Smooth muscle cell (in vitro differentiated cells): Measurements from ENCODE around the gene MOSPD3. TPM values are rescaled to one million over a fixed set of nuclear protein-coding genes. Genes with fewer than 3 reads are reported as not detected.

Experiments used
- DNase-seq: peaks from one replicate; lab custom pipeline; 2025; ENCODE audit not compliant: unreplicated experiment; lab: John Stamatoyannopoulos, UW
- H2AFZ ChIP-seq: fragments of 200-600 bp; sonication (generic); 2 replicates; pipeline ENCODE4 v1.6.0; 2016; ENCODE audit warnings: antibody characterized with exemption, low read depth, mild to moderate bottlenecking
- H3F3A ChIP-seq: fragments of 200-600 bp; sonication (generic); 2 replicates; pipeline ENCODE4 v1.6.0; 2017; ENCODE audit warnings: antibody characterized with exemption, low read depth
- H3K27ac ChIP-seq: fragments of 200-600 bp; sonication (generic); 2 replicates; pipeline ENCODE4 v1.5.1; 2016; ENCODE audit warnings: low read depth, mild to moderate bottlenecking
- H3K27me3 ChIP-seq: fragments of 200-600 bp; sonication (generic); 2 replicates; pipeline ENCODE4 v1.6.1; 2016; ENCODE audit warnings: low read depth, mild to moderate bottlenecking
- H3K36me3 ChIP-seq: fragments of 200-600 bp; sonication (generic); 2 replicates; pipeline ENCODE4 v1.5.1; 2016; ENCODE audit warnings: low read depth
- H3K4me1 ChIP-seq: fragments of 200-600 bp; sonication (generic); 2 replicates; pipeline ENCODE4 v1.5.1; 2016; ENCODE audit warnings: low read depth
- H3K4me2 ChIP-seq: fragments of 200-600 bp; sonication (generic); 2 replicates; pipeline ENCODE4 v1.6.0; 2016; ENCODE audit warnings: mild to moderate bottlenecking
- H3K4me3 ChIP-seq: fragments of 200-600 bp; sonication (generic); 2 replicates; pipeline ENCODE4 v1.5.1; 2016; ENCODE audit warnings: mild to moderate bottlenecking
- H3K79me2 ChIP-seq: fragments of 200-600 bp; sonication (generic); 2 replicates; pipeline ENCODE4 v1.6.0; 2016; ENCODE audit warnings: low read depth, mild to moderate bottlenecking
- H3K9ac ChIP-seq: fragments of 200-600 bp; sonication (generic); 2 replicates; pipeline ENCODE4 v1.6.0; 2016; ENCODE audit warnings: low read depth
- H3K9me3 ChIP-seq: fragments of 200-600 bp; sonication (generic); replicated peaks from 2 replicates; pipeline ENCODE4 v1.5.1; 2016; ENCODE audit warnings: low read depth
- H4K20me1 ChIP-seq: fragments of 200-600 bp; sonication (generic); 2 replicates; pipeline ENCODE4 v1.6.0; 2016; ENCODE audit warnings: low read depth
- CTCF ChIP-seq: fragments of 200-600 bp; sonication (generic); IDR thresholded peaks from 2 replicates; pipeline ENCODE4 v1.5.1; 2017; ENCODE audit warnings: borderline replicate concordance, mild to moderate bottlenecking, antibody characterized with exemption; ENCODE audit not compliant: insufficient read depth, poor library complexity, severe bottlenecking
- WGBS: methylation state at CpG from one replicate; pipeline ENCODE4 v1.1.7; 2016; ENCODE audit warnings: low lambda C conversion rate; 5-methylcytosine and 5-hydroxymethylcytosine counted together
- polyA plus RNA-seq: library from polyadenylated mRNA; unstranded; fragments of >200 nt; fragmentation: Nextera tagmentation; extraction: Ambion mirVana; gene quantifications from 2 replicates; pipeline ENCODE4 v1.2.1, GENCODE V29; 2016
- total RNA-seq: library from RNA; depleted of rRNA; stranded (reverse); fragments of >200 nt; gene quantifications from 2 replicates; pipeline ENCODE4 v1.2.3, GENCODE V29; 2014

The MOSPD3 gene
- total and polyA plus RNA-seq, 2 experiments from 2014 or later, result 10.5 to 47.8 TPM

- H3K79me2 ChIP-seq, result no peaks in the 10 kb centered on the region
- H2AFZ ChIP-seq, result no peak overlapping the region
- peaks cover 3% of the 10 kb centered on the region for H3K4me1 ChIP-seq
- peak; percentile 62 for DNase-seq
- H3K4me2 ChIP-seq, result peak overlapping the region; percentile 94
- no peaks in the 10 kb centered on the region for H3K9me3 ChIP-seq
- no peak for TF ChIP-seq CTCF
- 14% methylated on average over 16 of the region's 37 CpGs for WGBS
- H4K20me1 ChIP-seq, result no peaks in the 10 kb centered on the region
- H3K36me3 ChIP-seq, result no peaks in the 10 kb centered on the region
- no peak overlapping the region for H3K27ac ChIP-seq
- no peaks in the 10 kb centered on the region for H3F3A ChIP-seq
- H3K9ac ChIP-seq, result no peak overlapping the region
- H3K27me3 ChIP-seq, result no peaks in the 10 kb centered on the region
- H3K4me3 ChIP-seq, result peak overlapping the region; percentile 46
Measured at GRCh38 chr7:100626530-100627237, 14.3 kb downstream of the MOSPD3 start.

DNA sequence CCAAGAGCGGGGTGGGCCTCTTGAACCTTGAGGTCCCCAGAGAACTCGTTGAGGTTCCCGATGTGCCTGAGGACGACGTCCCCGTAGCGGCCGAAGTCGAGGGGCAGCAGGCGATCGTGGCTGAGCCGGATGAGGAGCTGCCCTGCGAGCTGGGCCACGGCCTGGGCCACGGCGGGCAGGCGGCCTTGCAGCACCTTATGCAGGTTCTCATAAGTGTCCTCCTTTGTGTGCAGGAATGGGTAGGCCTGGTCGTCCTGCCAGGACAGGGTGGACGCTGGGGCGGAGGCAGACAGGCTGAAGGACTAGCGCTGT lies 14.9 kb downstream of the MOSPD3 start:
- Histone ChIP-seq H3K36me3 (no peaks in the 10 kb centered on the region), H3K4me3 (no peak overlapping the region), H3K79me2 (no peaks in the 10 kb centered on the region), H4K20me1 (no peaks in the 10 kb centered on the region), H3F3A (no peaks in the 10 kb centered on the region), H3K27ac (no peak overlapping the region), H2AFZ (no peak overlapping the region), H3K4me1 (peaks cover 3% of the 10 kb centered on the region), H3K9ac (no peak overlapping the region), H3K27me3 (no peaks in the 10 kb centered on the region), H3K4me2 (no peak overlapping the region), H3K9me3 (no peaks in the 10 kb centered on the region)
- DNase-seq, result no peak
- TF ChIP-seq CTCF, result no peak
- 92% methylated on average over 21 of the region's 21 CpGs for WGBS

GRCh38 chr7:100629117-100629716 lies 16.9 kb downstream of the MOSPD3 start:
- Histone ChIP-seq H3K4me2 (no peak overlapping the region), H3K79me2 (no peaks in the 10 kb centered on the region), H3K27ac (no peak overlapping the region), H3K36me3 (no peaks in the 10 kb centered on the region), H3K9ac (no peak overlapping the region), H3K27me3 (no peaks in the 10 kb centered on the region), H4K20me1 (no peaks in the 10 kb centered on the region), H3F3A (no peaks in the 10 kb centered on the region), H3K4me3 (no peak overlapping the region), H2AFZ (no peak overlapping the region), H3K9me3 (no peaks in the 10 kb centered on the region), H3K4me1 (peaks cover 3% of the 10 kb centered on the region)
- DNase-seq, result no peak
- WGBS, result 64% methylated on average over 11 of the region's 11 CpGs
- TF ChIP-seq CTCF, result peak; percentile 5

GRCh38 chr7:100630066-100630465 lies 17.7 kb downstream of the MOSPD3 start:
- no peaks in the 10 kb centered on the region for H4K20me1 ChIP-seq
- no peaks in the 10 kb centered on the region for H3F3A ChIP-seq
- no peaks in the 10 kb centered on the region for H3K9me3 ChIP-seq
- H3K4me3 ChIP-seq, result no peak overlapping the region
- no peak overlapping the region for H3K4me2 ChIP-seq
- no peak overlapping the region for H2AFZ ChIP-seq
- no peak for TF ChIP-seq CTCF
- H3K9ac ChIP-seq, result no peak overlapping the region
- no peak overlapping the region for H3K27ac ChIP-seq
- H3K36me3 ChIP-seq, result no peaks in the 10 kb centered on the region
- no peaks in the 10 kb centered on the region for H3K27me3 ChIP-seq
- peaks cover 3% of the 10 kb centered on the region for H3K4me1 ChIP-seq
- 93% methylated on average over 4 of the region's 4 CpGs for WGBS
- no peaks in the 10 kb centered on the region for H3K79me2 ChIP-seq
- no peak for DNase-seq
